Osteocyte (in vitro differentiated cells): ENCODE data around the gene PTBP1. TPM values are rescaled to one million over a fixed set of nuclear protein-coding genes. Genes with fewer than 3 reads are reported as not detected.

Experiments
- DNase-seq: peaks from one replicate; pipeline ENCODE4 v3.0.0; 2021; ENCODE audit warnings: mixed read lengths; ENCODE audit not compliant: unreplicated experiment; ENCODE audit errors: extremely low spot score
- H3K27ac Mint-ChIP-seq: one replicate; pipeline ENCODE4 v1.8.0; 2021; ENCODE audit warnings: mild to moderate bottlenecking, mixed read lengths; ENCODE audit not compliant: unreplicated experiment
- H3K27me3 Mint-ChIP-seq: one replicate; pipeline ENCODE4 v1.8.0; 2021; ENCODE audit warnings: mixed read lengths; ENCODE audit not compliant: unreplicated experiment
- H3K36me3 Mint-ChIP-seq: one replicate; pipeline ENCODE4 v1.8.0; 2021; ENCODE audit warnings: mixed read lengths; ENCODE audit not compliant: unreplicated experiment
- H3K4me1 Mint-ChIP-seq: one replicate; pipeline ENCODE4 v1.8.0; 2021; ENCODE audit warnings: mixed read lengths; ENCODE audit not compliant: unreplicated experiment
- H3K4me3 Mint-ChIP-seq: one replicate; pipeline ENCODE4 v1.8.0; 2021; ENCODE audit warnings: mild to moderate bottlenecking, moderate library complexity, mixed read lengths; ENCODE audit not compliant: unreplicated experiment
- H3K9me3 Mint-ChIP-seq: one replicate; pipeline ENCODE4 v1.8.0; 2021; ENCODE audit warnings: mixed read lengths; ENCODE audit not compliant: unreplicated experiment
- CTCF ChIP-seq: fragments of 200-600 bp; sonication (generic); IDR thresholded peaks from 2 replicates; pipeline ENCODE4 v1.5.0; 2021; ENCODE audit warnings: antibody characterized with exemption, mild to moderate bottlenecking, moderate library complexity
- total RNA-seq: library from RNA; stranded (reverse); gene quantifications from 2 replicates; pipeline ENCODE4 v1.2.1, GENCODE V29; 2021

Gene PTBP1
- total RNA-seq, 1 donor from 2014 or later: 370 TPM

- TF ChIP-seq CTCF: no peak
- Mint-ChIP-seq H3K4me3 (no peak overlapping the region), H3K4me1 (peaks cover 31% of the 10 kb centered on the region), H3K27ac (no peak overlapping the region), H3K36me3 (no peaks in the 10 kb centered on the region), H3K27me3 (no peaks in the 10 kb centered on the region), H3K9me3 (no peaks in the 10 kb centered on the region)
- DNase-seq: no peak
Measured at GRCh38 chr19:793806-794205, 3.4 kb upstream of the PTBP1 start.

- Mint-ChIP-seq H3K27me3 (no peaks in the 10 kb centered on the region), H3K4me3 (no peak overlapping the region), H3K9me3 (no peaks in the 10 kb centered on the region), H3K4me1 (peaks cover 30% of the 10 kb centered on the region), H3K36me3 (peaks cover 7% of the 10 kb centered on the region), H3K27ac (no peak overlapping the region)
- no peak for TF ChIP-seq CTCF
- DNase-seq: no peak
Measured at GRCh38 chr19:795073-795611, 2.1 kb upstream of the PTBP1 start.

- H3K4me1 Mint-ChIP-seq: peaks cover 38% of the 10 kb centered on the region
- no peaks in the 10 kb centered on the region for H3K27me3 Mint-ChIP-seq
- no peak for TF ChIP-seq CTCF
- H3K9me3 Mint-ChIP-seq: no peaks in the 10 kb centered on the region
- no peak for DNase-seq
- no peak overlapping the region for H3K27ac Mint-ChIP-seq
- peaks cover 13% of the 10 kb centered on the region for H3K36me3 Mint-ChIP-seq
- no peak overlapping the region for H3K4me3 Mint-ChIP-seq
Measured at GRCh38 chr19:795691-796581, 1.3 kb upstream of the PTBP1 start.

GRCh38 chr19:797528-798414, 519 bp downstream of the PTBP1 start:
- peak; percentile 2 for TF ChIP-seq CTCF
- H3K4me3 Mint-ChIP-seq: peak overlapping the region; percentile 87
- peaks cover 15% of the 10 kb centered on the region for H3K36me3 Mint-ChIP-seq

More at GRCh38 chr19:797528-798414, 519 bp downstream of the PTBP1 start:
- H3K4me1 Mint-ChIP-seq: peaks cover 39% of the 10 kb centered on the region
- peak; percentile 96 for DNase-seq
- H3K27ac Mint-ChIP-seq: peak overlapping the region; percentile 82
- H3K9me3 Mint-ChIP-seq: no peaks in the 10 kb centered on the region
- no peaks in the 10 kb centered on the region for H3K27me3 Mint-ChIP-seq
